ENCODE data around the gene TJAP1.
A peak's percentile ranks its signal among the peaks of the same experiment; 100 is the strongest.

TJAP1 gene, protein sequence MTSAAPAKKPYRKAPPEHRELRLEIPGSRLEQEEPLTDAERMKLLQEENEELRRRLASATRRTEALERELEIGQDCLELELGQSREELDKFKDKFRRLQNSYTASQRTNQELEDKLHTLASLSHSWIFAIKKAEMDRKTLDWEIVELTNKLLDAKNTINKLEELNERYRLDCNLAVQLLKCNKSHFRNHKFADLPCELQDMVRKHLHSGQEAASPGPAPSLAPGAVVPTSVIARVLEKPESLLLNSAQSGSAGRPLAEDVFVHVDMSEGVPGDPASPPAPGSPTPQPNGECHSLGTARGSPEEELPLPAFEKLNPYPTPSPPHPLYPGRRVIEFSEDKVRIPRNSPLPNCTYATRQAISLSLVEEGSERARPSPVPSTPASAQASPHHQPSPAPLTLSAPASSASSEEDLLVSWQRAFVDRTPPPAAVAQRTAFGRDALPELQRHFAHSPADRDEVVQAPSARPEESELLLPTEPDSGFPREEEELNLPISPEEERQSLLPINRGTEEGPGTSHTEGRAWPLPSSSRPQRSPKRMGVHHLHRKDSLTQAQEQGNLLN

DNA sequence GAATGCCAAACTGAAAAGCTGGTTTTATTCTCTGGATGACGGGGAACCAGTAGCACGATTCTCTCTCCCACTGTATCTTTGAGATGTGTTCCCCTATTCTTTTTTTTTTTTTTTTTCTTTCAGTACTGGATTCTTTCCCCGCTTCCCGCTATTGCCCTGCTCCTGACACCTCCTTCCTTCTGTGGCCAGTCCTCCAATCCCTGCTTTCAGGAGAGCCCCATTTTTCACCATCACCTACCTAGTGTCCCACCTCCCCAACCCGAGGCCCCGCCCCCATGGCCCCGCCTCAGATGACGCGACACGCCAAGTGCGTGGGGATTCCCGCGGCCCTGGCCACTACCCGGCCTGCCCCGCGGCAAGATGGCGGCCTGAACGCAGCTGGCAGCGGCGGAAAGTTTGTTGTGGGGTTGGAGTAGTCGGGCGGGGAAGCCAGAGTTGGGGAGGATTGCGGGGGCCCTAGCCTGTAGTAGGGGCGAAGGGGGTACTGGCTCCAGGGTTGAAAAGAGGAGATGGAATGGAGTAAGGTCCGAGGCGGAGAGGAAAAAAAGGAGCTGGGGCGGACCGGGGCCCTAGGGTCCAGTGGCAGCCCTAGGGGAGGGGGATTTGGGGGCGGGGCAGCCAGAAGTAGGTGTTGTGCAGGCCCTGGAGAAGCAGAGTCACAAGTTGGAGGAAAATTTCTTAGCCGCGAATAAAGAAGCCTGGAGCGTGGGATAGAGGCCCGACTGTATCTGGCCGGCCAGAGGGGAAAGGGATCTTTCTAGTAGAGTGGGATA, at the start of gene TJAP1:
TJAP1 (plus strand) TSS at position 336 of the 773 bp plus-strand sequence. CDS start 21,432 bp downstream, outside the sequence.
- DNase-seq = peak; percentile 95

DNA sequence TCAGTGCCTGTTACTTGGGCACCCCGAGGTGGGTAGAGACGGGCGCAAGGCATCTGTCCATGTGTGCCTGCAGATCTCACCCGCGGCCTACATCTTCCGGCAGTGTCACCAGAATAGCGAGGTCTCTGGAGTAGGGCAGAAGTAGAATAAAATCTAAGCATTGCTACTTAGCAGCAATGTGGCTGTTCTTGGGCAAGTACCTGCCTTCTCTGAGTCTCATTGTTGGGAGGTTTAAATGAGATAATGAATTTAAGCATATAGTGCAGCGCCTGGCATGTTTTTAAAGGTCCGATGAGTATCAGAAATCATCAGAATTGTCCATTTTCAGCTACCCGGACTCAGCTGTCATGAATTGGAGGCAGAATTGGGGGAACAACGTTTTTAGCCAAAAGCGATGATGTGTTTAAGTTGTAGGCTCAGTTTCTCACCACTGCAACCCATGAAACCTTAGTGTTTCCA, 49.2 kb upstream of the TJAP1 start:
- no peak for DNase-seq

- DNase-seq = no peak
These were observed 48.5 kb upstream of the TJAP1 start for GRCh38 chr6:43428874-43429273.

- DNase-seq = no peak
These were observed 45.1 kb upstream of the TJAP1 start for GRCh38 chr6:43432009-43432945.

- no peak for DNase-seq
These were observed 44.2 kb upstream of the TJAP1 start for GRCh38 chr6:43433148-43433547.

DNA sequence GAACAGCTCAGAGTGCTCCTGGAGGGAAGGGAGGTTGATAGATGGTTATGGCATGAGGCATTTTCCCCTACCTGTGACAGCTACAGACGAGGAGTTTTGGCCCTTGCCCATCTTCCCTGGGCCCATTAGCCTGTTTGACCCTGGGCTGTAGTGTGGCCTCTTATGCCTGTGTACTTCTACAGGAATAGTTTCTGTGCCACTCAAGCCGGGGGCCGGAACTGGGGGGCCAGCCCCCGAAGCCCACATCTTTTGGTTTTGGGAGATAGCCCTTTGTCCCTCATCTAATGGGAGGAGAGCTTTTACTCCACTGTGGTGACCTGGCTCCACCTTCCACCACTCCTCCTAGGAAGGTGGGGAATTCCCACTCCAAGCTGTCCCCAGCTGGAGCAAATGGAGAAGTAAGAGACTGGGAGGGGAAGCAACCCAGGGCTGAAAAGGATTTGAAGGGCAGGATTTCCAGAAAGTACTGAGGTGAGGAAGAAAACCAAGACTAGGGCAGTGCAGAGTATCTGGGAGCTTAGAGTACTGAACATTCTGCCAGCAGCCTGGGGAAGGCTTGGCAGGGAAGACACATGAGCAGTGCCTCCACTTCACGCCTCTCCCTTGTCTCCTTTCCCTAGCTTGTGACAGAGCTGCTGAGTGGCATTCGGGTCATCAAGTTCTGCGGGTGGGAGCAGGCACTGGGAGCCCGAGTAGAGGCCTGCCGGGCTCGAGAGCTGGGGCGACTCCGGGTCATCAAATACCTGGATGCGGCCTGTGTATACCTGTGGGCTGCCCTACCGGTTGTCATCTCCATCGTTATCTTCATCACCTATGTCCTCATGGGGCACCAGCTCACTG, 43.1 kb upstream of the TJAP1 start:
- DNase-seq = no peak

GRCh38 chr6:43434943-43435342, 42.4 kb upstream of the TJAP1 start:
- no peak for DNase-seq

- DNase-seq = no peak
These were observed 41.5 kb upstream of the TJAP1 start for GRCh38 chr6:43435682-43436437.

DNA sequence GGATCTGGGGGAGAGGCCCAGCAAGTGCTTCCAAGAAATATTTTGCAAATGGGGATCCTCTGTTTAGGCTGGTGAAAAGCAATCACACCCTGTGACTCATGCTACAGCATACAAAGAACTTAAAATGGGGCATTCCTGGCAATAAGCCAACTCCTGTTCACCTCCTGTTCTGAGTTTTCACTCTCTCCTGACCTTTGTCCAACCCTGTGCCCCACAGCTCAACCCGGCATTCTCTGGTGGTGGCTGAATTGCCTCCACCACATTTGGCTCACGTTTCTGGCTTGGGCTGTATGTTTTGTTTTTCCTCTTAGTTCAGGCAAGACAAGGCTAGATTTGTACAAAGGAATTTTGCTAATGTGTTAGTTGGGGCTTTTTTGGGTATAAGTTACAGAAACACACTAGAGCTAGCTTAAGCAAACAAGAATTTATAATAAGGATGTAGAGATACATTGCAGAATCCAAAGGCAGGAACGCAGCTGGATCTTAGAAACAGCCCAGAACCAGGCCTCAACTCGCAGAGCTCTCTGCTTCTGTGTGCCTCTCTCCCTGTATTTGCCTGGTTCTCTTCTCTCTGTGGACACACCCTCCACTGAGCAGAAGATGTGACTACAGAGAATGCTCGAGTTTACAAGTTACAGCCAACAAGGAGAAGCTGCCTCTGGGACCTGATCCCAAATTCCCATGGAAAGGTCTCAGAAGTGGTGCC, 40.6 kb upstream of the TJAP1 start:
- DNase-seq = no peak

DNA sequence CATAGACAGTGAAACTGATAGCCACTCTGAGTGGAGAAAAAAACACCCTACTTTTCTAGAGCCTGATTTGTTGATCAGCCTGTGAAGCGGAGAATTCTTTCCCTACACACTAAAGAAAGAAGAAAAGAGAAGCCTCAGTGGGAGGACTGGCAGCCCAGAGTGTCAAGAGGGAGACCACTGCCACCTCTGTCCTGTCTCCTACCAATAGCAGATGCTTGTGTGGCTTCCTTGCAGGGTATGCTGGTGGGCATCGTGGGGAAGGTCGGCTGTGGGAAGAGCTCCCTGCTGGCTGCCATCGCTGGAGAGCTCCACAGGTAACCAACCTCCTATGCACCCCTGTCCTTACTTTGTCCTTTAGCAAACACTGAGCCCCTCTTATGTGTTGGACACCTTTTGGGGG, 39.7 kb upstream of the TJAP1 start:
- no peak for DNase-seq

DNA sequence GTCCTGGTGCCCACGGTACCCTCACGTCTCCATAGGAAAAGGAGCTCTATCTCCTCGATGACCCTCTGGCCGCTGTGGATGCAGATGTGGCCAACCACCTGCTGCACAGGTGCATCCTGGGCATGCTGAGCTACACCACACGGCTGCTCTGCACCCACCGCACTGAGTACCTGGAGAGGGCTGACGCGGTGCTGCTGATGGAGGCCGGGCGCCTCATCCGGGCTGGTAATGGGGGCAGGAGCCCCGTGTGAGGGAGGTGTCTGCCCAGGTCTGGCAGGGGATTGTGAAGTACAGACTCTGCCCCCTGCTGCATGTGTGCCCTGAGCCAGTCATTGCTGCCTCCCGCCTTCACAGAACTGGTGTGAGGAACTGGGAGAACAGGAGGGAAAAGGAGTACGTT, 34.4 kb upstream of the TJAP1 start:
- no peak for DNase-seq

DNA sequence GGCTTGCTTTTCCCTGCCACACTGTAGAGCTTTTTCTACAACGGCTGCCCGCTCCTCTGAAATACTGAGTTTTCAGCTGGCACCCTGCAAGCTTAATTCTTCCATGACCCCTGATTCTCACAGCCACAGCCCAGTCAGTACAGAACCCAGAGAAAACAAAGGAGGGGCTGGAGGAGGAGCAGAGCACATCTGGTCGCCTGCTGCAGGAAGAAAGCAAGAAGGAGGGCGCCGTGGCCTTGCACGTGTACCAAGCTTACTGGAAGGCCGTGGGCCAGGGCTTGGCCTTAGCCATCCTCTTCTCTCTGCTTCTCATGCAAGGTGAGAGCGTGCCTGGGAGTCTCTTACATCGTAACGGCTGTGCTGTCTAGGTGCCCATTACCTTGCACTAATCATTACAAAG, 33.3 kb upstream of the TJAP1 start:
- DNase-seq = no peak

GRCh38 chr6:43444582-43444981, 32.8 kb upstream of the TJAP1 start:
- DNase-seq = no peak

DNA sequence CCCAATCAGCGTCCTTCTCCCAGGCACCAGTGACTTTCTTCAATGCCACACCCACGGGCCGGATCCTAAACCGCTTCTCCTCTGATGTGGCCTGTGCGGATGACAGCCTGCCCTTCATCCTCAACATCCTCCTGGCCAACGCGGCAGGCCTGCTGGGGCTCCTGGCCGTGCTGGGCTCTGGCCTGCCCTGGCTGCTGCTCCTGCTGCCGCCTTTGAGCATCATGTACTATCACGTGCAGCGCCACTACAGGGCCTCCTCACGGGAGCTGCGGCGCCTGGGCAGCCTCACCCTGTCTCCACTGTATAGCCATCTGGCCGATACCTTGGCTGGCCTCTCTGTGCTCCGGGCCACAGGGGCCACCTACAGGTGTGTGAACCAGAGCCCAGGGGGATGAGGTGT, 31.8 kb upstream of the TJAP1 start:
- DNase-seq = no peak

DNA sequence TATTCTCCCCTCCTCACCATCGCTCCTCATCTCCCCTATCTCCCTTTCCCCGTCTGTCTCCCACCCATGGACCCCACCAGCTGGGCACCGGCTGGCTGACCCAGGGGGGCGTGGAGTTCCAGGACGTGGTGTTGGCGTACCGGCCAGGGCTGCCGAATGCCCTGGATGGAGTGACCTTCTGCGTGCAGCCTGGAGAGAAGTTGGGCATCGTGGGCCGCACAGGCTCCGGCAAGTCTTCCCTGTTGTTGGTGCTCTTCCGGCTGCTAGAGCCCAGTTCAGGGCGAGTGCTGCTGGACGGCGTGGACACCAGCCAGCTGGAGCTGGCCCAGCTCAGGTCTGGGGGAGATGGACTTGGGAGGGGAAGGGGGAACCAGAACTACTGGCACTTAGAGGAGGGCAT, 29.8 kb upstream of the TJAP1 start:
- DNase-seq = no peak

DNA sequence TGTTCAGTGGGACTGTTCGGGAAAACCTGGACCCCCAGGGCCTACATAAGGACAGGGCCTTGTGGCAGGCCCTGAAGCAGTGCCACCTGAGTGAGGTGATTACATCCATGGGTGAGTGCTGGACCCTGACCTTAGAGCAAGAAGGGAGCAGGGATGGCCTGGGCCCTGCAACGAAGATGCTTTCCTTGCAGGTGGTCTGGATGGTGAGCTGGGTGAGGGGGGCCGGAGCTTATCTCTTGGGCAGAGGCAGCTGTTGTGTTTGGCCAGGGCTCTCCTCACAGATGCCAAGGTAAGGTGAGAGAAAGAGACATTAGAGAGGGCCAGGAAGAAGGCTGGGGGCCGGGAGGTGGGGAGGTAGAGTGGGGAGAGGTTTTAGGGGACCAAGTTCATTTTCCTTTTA, 28.5 kb upstream of the TJAP1 start:
- DNase-seq = no peak

DNA sequence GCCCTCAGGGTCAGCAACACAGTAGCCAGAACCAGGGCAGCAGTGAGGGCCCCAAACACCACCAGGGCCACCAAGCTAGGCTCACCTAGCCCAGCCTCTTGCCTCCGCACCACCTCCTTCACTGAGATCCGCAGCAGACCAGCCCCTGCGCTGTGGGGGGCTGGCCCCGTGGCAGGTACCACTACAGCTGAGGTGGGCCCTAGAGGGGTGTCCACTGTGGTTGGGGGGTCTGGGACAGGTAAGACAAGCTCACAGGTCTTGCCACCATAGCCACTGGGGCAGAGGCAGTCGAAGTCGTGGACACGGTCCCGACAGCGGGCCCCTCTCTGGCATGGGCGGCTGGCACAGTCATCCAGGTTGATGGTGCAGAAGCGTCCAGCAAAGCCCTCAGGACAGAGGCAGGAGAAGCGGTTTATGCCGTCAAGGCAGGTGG, 26.7 kb upstream of the TJAP1 start:
- DNase-seq = no peak

DNA sequence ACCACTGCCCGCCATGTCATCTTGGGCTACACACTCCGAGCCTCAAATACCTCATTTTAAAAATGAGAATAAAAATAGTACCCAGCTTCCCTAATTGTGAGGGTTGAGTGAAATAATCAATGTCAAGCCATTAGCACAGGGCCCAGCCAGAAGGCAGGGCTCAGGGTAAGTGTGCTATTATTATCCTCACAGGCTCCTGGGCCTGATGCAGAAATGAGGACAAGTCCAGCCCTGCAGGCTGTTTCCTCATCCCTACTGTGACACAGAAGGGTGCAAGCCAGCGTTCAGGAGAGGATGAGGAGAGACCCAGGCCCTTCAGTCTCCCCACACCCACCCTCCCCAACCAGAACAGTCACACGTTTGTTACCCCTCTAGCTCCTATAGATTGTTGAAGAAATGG, 26.0 kb upstream of the TJAP1 start:
- no peak for DNase-seq

- DNase-seq = no peak
These were observed 25.4 kb upstream of the TJAP1 start for GRCh38 chr6:43451939-43452338.

- DNase-seq = no peak
These were observed 24.5 kb upstream of the TJAP1 start for GRCh38 chr6:43452896-43453295.
